ENCODE data around the gene CLIP4. TPM values are rescaled to one million over a fixed set of nuclear protein-coding genes. Genes with fewer than 3 reads are reported as not detected.

The CLIP4 gene
- total and polyA plus RNA-seq, 2 of the 13 experiments (the other 11 are each of a cell fraction or from before 2014, with no cell fraction given): 0.46 to 0.49 TPM

DNA sequence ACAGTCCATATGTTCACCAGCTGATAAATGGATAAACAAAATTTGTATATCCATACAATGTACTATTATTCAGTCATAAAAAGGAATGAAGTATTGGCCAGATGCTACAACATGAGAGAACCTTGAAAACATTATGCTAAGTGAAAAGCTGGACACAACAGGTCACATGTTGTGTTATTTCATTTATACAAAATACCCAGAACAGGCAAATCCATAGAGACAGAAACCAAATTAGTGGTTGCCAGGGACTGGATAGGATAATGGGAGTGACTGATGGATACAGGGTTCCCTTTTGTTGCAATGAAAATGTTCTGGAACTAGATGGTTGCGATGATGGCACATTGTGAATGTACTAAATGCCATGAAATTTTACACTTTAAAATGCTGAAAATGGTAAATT lies 30.7 kb upstream of the CLIP4 start:
- CTCF ChIA-PET (ENCODE audit: low intra/inter-chr PET ratio, low total read pairs): no interaction called here

More for the DNA sequence above, 30.7 kb upstream of the CLIP4 start:
- H2AFZ ChIP-seq (ENCODE audit: low read length): no peak overlapping the region
- no peak for DNase-seq (ENCODE audit: low spot score)
- peaks cover 11% of the 10 kb centered on the region; the same call in 1 of the 2 replicates for H3K9me3 ChIP-seq (ENCODE audit: low read length)
- H3K36me3 ChIP-seq (replicated peaks in 1 of 2; ENCODE audit: control insufficient read depth in 1 of 2, insufficient read depth in 2 of 2, low read length in 2 of 2): no peaks in the 10 kb centered on the region
- 90% methylated on average over 1 of the region's 1 CpG for WGBS (ENCODE audit: low lambda C conversion rate)
- no peaks in the 10 kb centered on the region for H4K20me1 ChIP-seq (ENCODE audit: insufficient read depth, low read length)
- BruUV-seq (replicated peaks): no TSS peak
- POLR2A ChIA-PET: no interaction called here
- no peak for TF ChIP-seq HOXA5 (CRISPR knock-in tag; IDR thresholded peaks at IDR 0.05)
- TF ChIP-seq, protein P1, sequence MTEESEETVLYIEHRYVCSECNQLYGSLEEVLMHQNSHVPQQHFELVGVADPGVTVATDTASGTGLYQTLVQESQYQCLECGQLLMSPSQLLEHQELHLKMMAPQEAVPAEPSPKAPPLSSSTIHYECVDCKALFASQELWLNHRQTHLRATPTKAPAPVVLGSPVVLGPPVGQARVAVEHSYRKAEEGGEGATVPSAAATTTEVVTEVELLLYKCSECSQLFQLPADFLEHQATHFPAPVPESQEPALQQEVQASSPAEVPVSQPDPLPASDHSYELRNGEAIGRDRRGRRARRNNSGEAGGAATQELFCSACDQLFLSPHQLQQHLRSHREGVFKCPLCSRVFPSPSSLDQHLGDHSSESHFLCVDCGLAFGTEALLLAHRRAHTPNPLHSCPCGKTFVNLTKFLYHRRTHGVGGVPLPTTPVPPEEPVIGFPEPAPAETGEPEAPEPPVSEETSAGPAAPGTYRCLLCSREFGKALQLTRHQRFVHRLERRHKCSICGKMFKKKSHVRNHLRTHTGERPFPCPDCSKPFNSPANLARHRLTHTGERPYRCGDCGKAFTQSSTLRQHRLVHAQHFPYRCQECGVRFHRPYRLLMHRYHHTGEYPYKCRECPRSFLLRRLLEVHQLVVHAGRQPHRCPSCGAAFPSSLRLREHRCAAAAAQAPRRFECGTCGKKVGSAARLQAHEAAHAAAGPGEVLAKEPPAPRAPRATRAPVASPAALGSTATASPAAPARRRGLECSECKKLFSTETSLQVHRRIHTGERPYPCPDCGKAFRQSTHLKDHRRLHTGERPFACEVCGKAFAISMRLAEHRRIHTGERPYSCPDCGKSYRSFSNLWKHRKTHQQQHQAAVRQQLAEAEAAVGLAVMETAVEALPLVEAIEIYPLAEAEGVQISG (CRISPR knock-in tag; IDR thresholded peaks at IDR 0.05): no peak
- no peak for TF ChIP-seq JUN (CRISPR knock-in tag; IDR thresholded peaks at IDR 0.05)
- TF ChIP-seq, protein P2, sequence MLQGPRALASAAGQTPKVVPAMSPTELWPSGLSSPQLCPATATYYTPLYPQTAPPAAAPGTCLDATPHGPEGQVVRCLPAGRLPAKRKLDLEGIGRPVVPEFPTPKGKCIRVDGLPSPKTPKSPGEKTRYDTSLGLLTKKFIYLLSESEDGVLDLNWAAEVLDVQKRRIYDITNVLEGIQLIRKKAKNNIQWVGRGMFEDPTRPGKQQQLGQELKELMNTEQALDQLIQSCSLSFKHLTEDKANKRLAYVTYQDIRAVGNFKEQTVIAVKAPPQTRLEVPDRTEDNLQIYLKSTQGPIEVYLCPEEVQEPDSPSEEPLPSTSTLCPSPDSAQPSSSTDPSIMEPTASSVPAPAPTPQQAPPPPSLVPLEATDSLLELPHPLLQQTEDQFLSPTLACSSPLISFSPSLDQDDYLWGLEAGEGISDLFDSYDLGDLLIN (CRISPR knock-in tag; IDR thresholded peaks at IDR 0.05; ENCODE audit: borderline replicate concordance): no peak
- no peak for TF ChIP-seq PTBP1 (IDR thresholded peaks at IDR 0.05; ENCODE audit: low read depth, low read length, poor library complexity, severe bottlenecking)
- no peak for TF ChIP-seq ATM (IDR thresholded peaks at IDR 0.05; ENCODE audit: borderline replicate concordance)
- no peak for TF ChIP-seq KMT2B (CRISPR knock-in tag; IDR thresholded peaks at IDR 0.05)
- TF ChIP-seq POLR2AphosphoS2 (IDR thresholded peaks at IDR 0.05; ENCODE audit: low read depth, low read length): no peak
- no peak for TF ChIP-seq TBX3 (IDR thresholded peaks at IDR 0.05; ENCODE audit: borderline replicate concordance)
- TF ChIP-seq, protein P3, sequence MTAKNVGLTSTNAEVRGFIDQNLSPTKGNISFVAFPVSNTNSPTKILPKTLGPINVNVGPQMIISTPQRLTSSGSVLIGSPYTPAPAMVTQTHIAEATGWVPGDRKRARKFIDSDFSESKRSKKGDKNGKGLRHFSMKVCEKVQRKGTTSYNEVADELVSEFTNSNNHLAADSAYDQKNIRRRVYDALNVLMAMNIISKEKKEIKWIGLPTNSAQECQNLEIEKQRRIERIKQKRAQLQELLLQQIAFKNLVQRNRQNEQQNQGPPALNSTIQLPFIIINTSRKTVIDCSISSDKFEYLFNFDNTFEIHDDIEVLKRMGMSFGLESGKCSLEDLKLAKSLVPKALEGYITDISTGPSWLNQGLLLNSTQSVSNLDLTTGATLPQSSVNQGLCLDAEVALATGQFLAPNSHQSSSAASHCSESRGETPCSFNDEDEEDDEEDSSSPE (CRISPR knock-in tag; IDR thresholded peaks at IDR 0.05): no peak
- TF ChIP-seq ZNF577 (CRISPR knock-in tag; IDR thresholded peaks at IDR 0.05; ENCODE audit: borderline replicate concordance, low read depth): no peak
- TF ChIP-seq NFKB2 (CRISPR knock-in tag; IDR thresholded peaks at IDR 0.05; ENCODE audit: borderline replicate concordance): no peak
- TF ChIP-seq ZNF260 (CRISPR knock-in tag; IDR thresholded peaks at IDR 0.05; ENCODE audit: borderline replicate concordance, low read depth): no peak
- no peak for ATAC-seq
- no peaks in the 10 kb centered on the region for H3K79me2 ChIP-seq (ENCODE audit: insufficient read depth, low read length)
- H3K27me3 ChIP-seq (ENCODE audit: control insufficient read depth in 1 of 2, insufficient read depth in 2 of 2, low read length in 2 of 2): 0 out of 5 replicates have a peak, but pooled peaks cover 0 to 6% of the 10 kb centered on the region in 2 experiments
- intact Hi-C loops (cut with micrococcal nuclease; ENCODE audit: unreplicated experiment): no loop called here
- in situ Hi-C loops (cut with HindIII; ENCODE audit: extremely low pct_ligation_motif_present, low pct_unique_long_range_greater_than_20kb): no loop called here
- peaks cover 12% of the 10 kb centered on the region for H3K4me1 ChIP-seq (ENCODE audit: insufficient read depth, low read length)
- H3K9ac ChIP-seq (ENCODE audit: insufficient read depth, low read depth, low read length): no peak overlapping the region
- H3K4me3 ChIP-seq (replicated peaks in 1 of 3; ENCODE audit: insufficient read depth in 1 of 3, low read depth in 2 of 3, low read length in 3 of 3): no peak overlapping the region
- no peak overlapping the region for H3K4me2 ChIP-seq (ENCODE audit: low read depth, low read length)
- FAIRE-seq: no peak
- no peak overlapping the region for H3K27ac ChIP-seq (ENCODE audit: extremely low read length, insufficient read depth, low read length)
